GM12801 (cell line): ENCODE results near the gene SHANK3.

Experiments used
- TF ChIP-seq, protein P1 (sequence below): IDR thresholded peaks from one replicate; pipeline ENCODE4 v1.5.1; 2011; ENCODE audit warnings: control low read depth; ENCODE audit not compliant: insufficient read length; ENCODE audit errors: extremely low read depth

The SHANK3 gene

DNA sequence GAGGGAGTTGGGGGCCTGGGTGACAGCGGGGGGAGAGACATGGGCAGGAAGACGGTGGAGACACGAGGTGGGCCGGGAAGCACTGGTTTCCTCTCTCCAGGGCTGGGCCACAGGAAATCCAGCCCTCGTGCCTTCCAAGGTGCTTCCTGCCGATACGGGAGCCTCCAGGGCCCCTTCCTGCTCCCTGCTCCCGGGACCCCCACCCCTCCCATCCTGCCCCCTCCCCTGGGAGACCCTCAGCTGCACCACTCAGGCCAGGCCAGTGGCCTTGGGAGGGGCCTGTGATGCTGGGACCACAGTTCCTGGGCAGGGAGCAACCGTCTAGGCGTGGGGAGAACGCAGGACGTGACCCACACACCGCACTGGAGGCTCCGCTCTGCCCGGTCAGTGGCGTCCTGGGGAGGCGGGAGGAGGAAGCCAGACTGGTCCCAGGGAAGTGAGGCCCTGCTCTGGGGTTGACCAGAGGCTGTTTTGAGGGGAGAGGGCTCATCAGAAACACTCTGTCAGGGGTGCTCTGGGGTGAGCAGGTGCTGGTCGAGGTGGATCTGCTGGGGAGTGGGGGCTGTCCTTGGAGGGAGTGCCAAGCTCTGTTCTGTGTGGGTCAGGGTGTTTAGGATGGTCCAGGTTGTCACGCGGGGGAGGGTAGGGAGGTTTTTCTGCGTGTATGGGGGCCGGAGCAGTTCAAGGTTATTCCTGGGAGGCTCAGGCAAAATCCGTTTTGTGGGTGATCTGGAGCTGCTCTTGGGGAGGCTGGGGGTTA, at the start of gene SHANK3:
TSS of gene SHANK3 (plus strand) at position 353 of the 760 bp plus-strand sequence.
- TF ChIP-seq, protein P1, sequence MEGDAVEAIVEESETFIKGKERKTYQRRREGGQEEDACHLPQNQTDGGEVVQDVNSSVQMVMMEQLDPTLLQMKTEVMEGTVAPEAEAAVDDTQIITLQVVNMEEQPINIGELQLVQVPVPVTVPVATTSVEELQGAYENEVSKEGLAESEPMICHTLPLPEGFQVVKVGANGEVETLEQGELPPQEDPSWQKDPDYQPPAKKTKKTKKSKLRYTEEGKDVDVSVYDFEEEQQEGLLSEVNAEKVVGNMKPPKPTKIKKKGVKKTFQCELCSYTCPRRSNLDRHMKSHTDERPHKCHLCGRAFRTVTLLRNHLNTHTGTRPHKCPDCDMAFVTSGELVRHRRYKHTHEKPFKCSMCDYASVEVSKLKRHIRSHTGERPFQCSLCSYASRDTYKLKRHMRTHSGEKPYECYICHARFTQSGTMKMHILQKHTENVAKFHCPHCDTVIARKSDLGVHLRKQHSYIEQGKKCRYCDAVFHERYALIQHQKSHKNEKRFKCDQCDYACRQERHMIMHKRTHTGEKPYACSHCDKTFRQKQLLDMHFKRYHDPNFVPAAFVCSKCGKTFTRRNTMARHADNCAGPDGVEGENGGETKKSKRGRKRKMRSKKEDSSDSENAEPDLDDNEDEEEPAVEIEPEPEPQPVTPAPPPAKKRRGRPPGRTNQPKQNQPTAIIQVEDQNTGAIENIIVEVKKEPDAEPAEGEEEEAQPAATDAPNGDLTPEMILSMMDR = no peak

DNA sequence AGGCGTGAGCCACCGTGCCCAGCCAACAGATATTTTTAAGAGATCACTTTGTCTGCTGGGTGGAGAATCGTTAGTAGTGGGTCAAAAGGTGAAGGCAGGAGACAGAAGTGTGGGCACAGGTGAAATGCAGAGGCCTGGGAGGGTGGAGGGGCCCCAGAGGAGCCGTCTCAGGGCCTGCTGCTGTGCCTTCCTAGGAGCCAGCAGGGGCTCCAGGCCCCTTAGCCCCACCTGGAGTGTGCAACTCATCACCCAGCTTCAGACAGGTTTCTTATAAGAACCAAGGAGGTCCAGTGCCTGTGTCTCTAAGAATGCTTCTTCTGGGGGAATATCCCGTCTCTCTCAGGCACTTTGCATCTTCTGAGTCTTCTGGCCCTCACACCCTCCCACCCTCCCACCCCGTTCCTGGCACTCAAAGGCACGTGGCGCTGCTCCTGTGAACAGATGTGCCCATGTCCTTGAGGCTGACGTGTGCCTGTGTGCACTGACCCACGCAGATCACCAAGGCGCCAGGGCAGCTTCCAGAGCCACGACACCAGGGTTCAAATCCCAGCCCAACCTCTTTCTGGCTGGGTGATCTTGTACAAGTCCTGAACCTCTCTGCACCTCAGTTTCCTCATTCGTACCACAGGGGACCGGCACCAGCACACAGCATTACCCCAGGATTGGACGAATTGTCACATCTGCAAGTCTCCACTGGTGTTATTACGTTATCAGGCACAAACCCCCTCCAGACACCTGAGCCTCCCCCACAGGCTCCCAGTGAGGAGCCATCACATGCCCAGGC, 48.1 kb upstream of the SHANK3 start:
- TF ChIP-seq, protein P1 = no peak

DNA sequence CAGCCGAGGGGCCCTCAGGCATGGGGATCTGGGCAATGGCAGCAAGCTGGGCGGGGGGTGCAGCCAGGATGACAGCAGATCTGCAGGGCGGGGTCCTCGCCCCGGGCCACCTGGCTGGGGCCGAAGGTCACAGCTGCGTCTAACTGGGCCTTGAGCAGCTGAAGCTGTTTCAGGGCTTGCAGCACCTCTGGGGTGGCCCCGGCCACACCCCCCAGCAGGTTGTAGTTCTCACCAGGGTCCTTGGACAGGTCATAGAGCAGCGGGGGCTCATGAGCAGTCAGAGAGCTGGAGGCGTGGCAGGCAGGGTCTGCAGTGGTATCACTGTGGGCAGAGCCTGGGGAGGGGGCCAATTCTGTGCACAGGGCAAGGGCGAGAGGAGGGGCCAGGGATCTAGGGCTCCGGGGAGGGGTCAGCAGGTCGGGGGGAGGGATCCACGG, 47.5 kb upstream of the SHANK3 start:
- TF ChIP-seq, protein P1 = no peak

DNA sequence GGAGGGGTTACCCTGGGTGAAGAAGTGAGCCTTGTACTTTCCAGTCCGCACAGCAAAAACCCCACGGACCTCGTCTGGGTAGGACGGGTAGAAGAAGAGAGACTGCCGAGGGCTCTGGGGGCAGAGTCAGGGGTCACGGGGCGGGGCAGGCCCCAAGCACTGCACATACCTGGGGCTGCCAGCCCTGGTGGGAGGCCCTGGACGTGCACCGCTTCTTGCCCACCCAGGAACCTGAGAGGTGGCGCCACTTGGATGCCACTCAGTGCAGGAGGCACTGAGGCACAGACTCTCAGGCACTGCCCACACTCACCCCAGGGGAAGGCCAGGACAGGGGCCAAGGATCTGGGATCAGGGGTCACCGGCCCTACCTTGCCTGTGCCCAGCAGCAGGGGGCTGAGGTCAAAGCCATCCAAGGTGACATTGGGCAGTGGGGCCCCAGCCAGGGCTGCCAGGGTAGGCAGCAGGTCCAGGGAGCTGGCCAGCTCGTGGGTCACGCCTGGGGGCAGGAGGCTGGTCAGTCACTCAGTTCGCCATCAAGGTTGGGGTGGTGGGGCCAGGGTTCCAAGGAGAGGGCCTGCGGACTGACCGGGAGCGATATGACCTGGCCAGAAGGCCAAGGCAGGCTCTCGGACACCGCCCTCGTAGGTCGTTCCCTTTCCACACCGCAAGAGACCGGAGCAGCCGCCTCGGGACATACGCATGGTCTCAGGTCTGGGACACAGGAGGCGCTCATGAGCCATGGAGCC, 46.9 kb upstream of the SHANK3 start:
- TF ChIP-seq, protein P1 = no peak

DNA sequence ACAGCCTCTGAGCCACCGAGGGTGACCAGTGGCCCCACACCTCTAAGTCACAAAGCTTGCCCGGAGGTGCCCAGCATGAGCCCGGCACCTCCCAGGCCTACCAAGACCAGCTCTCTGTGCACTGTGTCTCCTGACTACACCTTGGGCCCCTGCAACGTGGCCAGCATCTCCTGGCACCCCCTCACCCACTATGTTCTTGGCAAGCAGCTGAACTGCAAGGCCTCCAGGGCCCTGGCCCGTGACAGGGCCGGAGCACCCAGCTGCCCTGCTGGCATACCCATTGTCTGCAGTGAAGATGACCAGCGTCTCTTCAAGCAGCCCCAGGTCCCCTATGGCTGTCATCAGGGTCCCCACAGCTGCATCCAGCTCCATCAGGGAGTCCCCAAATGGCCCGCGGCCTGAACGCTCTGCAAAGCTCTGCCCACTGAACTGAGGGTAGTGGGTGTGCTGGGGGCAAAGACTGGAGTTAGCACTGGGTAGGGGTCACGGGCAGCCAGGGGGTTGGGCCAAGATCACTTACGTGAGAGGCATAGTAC, 46.2 kb upstream of the SHANK3 start:
- TF ChIP-seq, protein P1 = no peak

DNA sequence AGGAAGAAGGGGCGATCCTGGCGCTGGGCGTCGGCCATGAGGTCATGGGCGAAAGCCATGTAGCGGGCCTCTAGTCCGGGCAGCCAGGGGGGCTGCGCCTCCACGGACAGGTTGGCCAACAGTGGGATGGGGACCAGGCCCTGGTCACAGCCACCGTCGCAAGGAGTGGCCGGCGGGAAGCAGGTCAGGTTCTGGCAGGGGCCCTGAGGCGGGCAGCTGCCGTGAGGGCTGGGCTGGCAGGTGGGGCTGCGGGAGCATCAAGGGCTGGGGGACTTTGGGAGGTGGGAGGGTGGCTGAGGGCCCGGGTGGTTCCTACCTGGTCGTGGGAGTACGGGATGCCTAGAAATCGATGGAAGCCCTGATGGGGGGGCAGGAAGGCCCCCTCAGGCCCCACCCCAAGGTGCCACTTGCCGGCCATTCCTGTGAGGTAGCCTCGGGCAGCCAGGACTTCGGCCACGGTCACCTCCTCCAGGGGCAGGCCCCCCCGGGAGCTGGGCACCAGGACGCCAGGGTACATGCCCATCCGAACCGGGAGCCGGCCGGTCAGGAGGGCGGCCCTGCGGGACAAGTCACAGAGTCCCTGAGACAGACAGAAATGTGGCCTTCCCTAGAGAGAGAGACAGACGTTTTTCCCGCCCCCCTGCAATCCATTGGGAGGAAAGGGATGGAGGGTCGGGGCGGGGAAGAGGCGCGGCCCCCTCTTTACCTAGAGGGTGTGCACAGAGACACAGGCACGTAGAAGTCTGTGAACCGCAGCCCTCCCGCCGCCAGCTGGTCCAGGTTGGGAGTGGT, 45.6 kb upstream of the SHANK3 start:
- TF ChIP-seq, protein P1 = no peak
